Activated naive CD4-positive, alpha-beta T cell treated with Interleukin-2 at 50 U/mL for 16 hours (primary cell): ENCODE measurements around the gene CENPU.

Experiments used
- DNase-seq: peaks from one replicate; pipeline ENCODE4 v3.0.0-alpha.2; 2020

The CENPU gene

GRCh38 chr4:184699941-184700340 is 34.0 kb downstream of the CENPU start:
- no peak for DNase-seq

- DNase-seq = no peak
Measured at GRCh38 chr4:184697956-184698355, 35.9 kb downstream of the CENPU start.

GRCh38 chr4:184695178-184695896 is 38.6 kb downstream of the CENPU start:
- no peak for DNase-seq

GRCh38 chr4:184694412-184694956 is 39.4 kb downstream of the CENPU start:
- DNase-seq = no peak

GRCh38 chr4:184693056-184693455 is 40.8 kb downstream of the CENPU start:
- DNase-seq = no peak

- DNase-seq = no peak
Measured at GRCh38 chr4:184689681-184690080, 44.2 kb downstream of the CENPU start.

- DNase-seq = no peak
Measured at GRCh38 chr4:184688447-184688846, 45.4 kb downstream of the CENPU start.

GRCh38 chr4:184688005-184688404 is 45.9 kb downstream of the CENPU start:
- DNase-seq = no peak

- no peak for DNase-seq
Measured at GRCh38 chr4:184684491-184685189, 49.3 kb downstream of the CENPU start.

- no peak for DNase-seq
Measured at GRCh38 chr4:184681916-184682315, 52.0 kb downstream of the CENPU start.

GRCh38 chr4:184680698-184681097 is 53.2 kb downstream of the CENPU start:
- DNase-seq = no peak

- no peak for DNase-seq
Measured at GRCh38 chr4:184675821-184676492, 57.9 kb downstream of the CENPU start.

- DNase-seq = no peak
Measured at GRCh38 chr4:184675018-184675417, 58.9 kb downstream of the CENPU start.

GRCh38 chr4:184674011-184674410 is 59.9 kb downstream of the CENPU start:
- DNase-seq = no peak

- no peak for DNase-seq
Measured at GRCh38 chr4:184672741-184673140, 61.2 kb downstream of the CENPU start.

GRCh38 chr4:184671101-184671500 is 62.8 kb downstream of the CENPU start:
- DNase-seq = no peak

GRCh38 chr4:184669251-184669650 is 64.6 kb downstream of the CENPU start:
- DNase-seq = no peak

GRCh38 chr4:184668511-184669114 is 65.3 kb downstream of the CENPU start:
- DNase-seq = no peak

- no peak for DNase-seq
Measured at GRCh38 chr4:184668096-184668495, 65.8 kb downstream of the CENPU start.

- no peak for DNase-seq
Measured at GRCh38 chr4:184666670-184667069, 67.2 kb downstream of the CENPU start.

- no peak for DNase-seq
Measured at GRCh38 chr4:184664445-184665210, 69.3 kb downstream of the CENPU start.

GRCh38 chr4:184662236-184662635 is 71.7 kb downstream of the CENPU start:
- DNase-seq = no peak

- no peak for DNase-seq
Measured at GRCh38 chr4:184660978-184661377, 72.9 kb downstream of the CENPU start.
